Subcutaneous abdominal adipose tissue (tissue), 5 donors: Measurements from ENCODE around the gene DESI2.
A peak's percentile ranks its signal among the peaks of the same experiment; 100 is the strongest.
"Not testable (repeated sequence)": the region's sequence is repeated elsewhere in the genome, so short reads cannot be mapped to it uniquely, and the experiment has no call there.

Experiments
- H3K27ac ChIP-seq: one replicate; pipeline ENCODE4 v1.7.0; 2013; ENCODE audit warnings: low read depth, mild to moderate bottlenecking, inconsistent platforms, low read length, moderate library complexity
- H3K27me3 ChIP-seq, 5 donors: one replicate each; pipeline ENCODE4 v1.7.0; 2013; ENCODE audit warnings: low read length in 5 of 5, inconsistent platforms in 1 of 5; ENCODE audit not compliant: control insufficient read depth in 5 of 5, insufficient read depth in 4 of 5
- H3K36me3 ChIP-seq, 5 donors: one replicate each; pipeline ENCODE4 v1.7.0; 2013; ENCODE audit warnings: low read length in 5 of 5; ENCODE audit not compliant: control insufficient read depth in 5 of 5, insufficient read depth in 5 of 5
- H3K4me1 ChIP-seq, 5 donors: one replicate each; pipeline ENCODE4 v1.7.0; 2013; ENCODE audit warnings: low read length in 5 of 5, mild to moderate bottlenecking in 3 of 5, moderate library complexity in 1 of 5; ENCODE audit not compliant: control insufficient read depth in 5 of 5, insufficient read depth in 5 of 5
- H3K4me3 ChIP-seq, 5 donors: one replicate each; pipeline ENCODE4 v1.7.0; 2013; ENCODE audit warnings: low read length in 5 of 5, low read depth in 1 of 5
- H3K9ac ChIP-seq, 5 donors: one replicate each; pipeline ENCODE4 v1.7.0; 2013; ENCODE audit warnings: low read length in 5 of 5, mild to moderate bottlenecking in 4 of 5, moderate library complexity in 3 of 5
- H3K9me3 ChIP-seq, 5 donors: one replicate each; pipeline ENCODE4 v1.7.0; 2013; ENCODE audit warnings: low read length in 5 of 5; ENCODE audit not compliant: control insufficient read depth in 5 of 5
- donor health status: healthy.
- donor health status: healthy.
- donor health status: healthy.
- donor health status: healthy.
- donor health status: healthy.

DESI2 gene

GRCh38 chr1:244666672-244667418 lies 13.9 kb downstream of the DESI2 start:
- H3K27ac ChIP-seq, H3K27me3 ChIP-seq, H3K9ac ChIP-seq, H3K36me3 ChIP-seq, H3K9me3 ChIP-seq, H3K4me3 ChIP-seq: not testable (repeated sequence)
- H3K4me1 ChIP-seq = peaks cover 0 to 24% (median 13%) of the 10 kb centered on the region in 5 donors

GRCh38 chr1:244667797-244668196 lies 14.9 kb downstream of the DESI2 start:
- Histone ChIP-seq H3K27ac (no peak overlapping the region), H3K9me3 (no peaks in the 10 kb centered on the region), H3K9ac (no peak overlapping the region), H3K36me3 (peaks cover 0 to 5% (median 0%) of the 10 kb centered on the region in 5 donors), H3K4me3 (no peak overlapping the region), H3K4me1 (peaks cover 0 to 24% (median 13%) of the 10 kb centered on the region in 5 donors), H3K27me3 (no peaks in the 10 kb centered on the region)

- peaks cover 0 to 7% (median 0%) of the 10 kb centered on the region in 5 donors for H3K36me3 ChIP-seq
- peak overlapping the region in 1 of 5 donors; percentile 30 for H3K9ac ChIP-seq
- H3K4me3 ChIP-seq = no peak overlapping the region
- peak overlapping the region; percentile 28 for H3K27ac ChIP-seq
- H3K9me3 ChIP-seq = no peaks in the 10 kb centered on the region
- H3K27me3 ChIP-seq = no peaks in the 10 kb centered on the region
- H3K4me1 ChIP-seq = peaks cover 0 to 9% (median 5%) of the 10 kb centered on the region in 5 donors
These were observed 20.2 kb downstream of the DESI2 start for GRCh38 chr1:244672946-244673682.

GRCh38 chr1:244674446-244674845 lies 21.5 kb downstream of the DESI2 start:
- Histone ChIP-seq H3K27me3 (no peaks in the 10 kb centered on the region), H3K27ac (no peak overlapping the region)

GRCh38 chr1:244675167-244675566 lies 22.2 kb downstream of the DESI2 start:
- H3K36me3 ChIP-seq = peaks cover 0 to 7% (median 0%) of the 10 kb centered on the region in 5 donors
- H3K4me1 ChIP-seq = peaks cover 0 to 17% (median 13%) of the 10 kb centered on the region in 5 donors
- no peak overlapping the region for H3K4me3 ChIP-seq
- H3K9ac ChIP-seq = no peak overlapping the region
- no peaks in the 10 kb centered on the region for H3K27me3 ChIP-seq
- H3K27ac ChIP-seq = no peak overlapping the region
- H3K9me3 ChIP-seq = no peaks in the 10 kb centered on the region

More at GRCh38 chr1:244674446-244674845, 21.5 kb downstream of the DESI2 start:
- Histone ChIP-seq H3K4me3 (no peak overlapping the region), H3K9ac (no peak overlapping the region), H3K36me3 (peaks cover 0 to 7% (median 0%) of the 10 kb centered on the region in 5 donors), H3K9me3 (no peaks in the 10 kb centered on the region), H3K4me1 (peaks cover 0 to 17% (median 8%) of the 10 kb centered on the region in 5 donors)

GRCh38 chr1:244678697-244679096 lies 25.8 kb downstream of the DESI2 start:
- no peaks in the 10 kb centered on the region for H3K9me3 ChIP-seq

GRCh38 chr1:244680667-244681066 lies 27.7 kb downstream of the DESI2 start:
- no peak overlapping the region for H3K4me3 ChIP-seq
- H3K4me1 ChIP-seq = peaks cover 2 to 23% (median 9%) of the 10 kb centered on the region in 5 donors
- no peak overlapping the region for H3K27ac ChIP-seq
- H3K9me3 ChIP-seq = no peaks in the 10 kb centered on the region
- H3K27me3 ChIP-seq = no peaks in the 10 kb centered on the region
- no peaks in the 10 kb centered on the region for H3K36me3 ChIP-seq
- no peak overlapping the region for H3K9ac ChIP-seq

More at GRCh38 chr1:244678697-244679096, 25.8 kb downstream of the DESI2 start:
- H3K4me1 ChIP-seq = peaks cover 2 to 23% (median 9%) of the 10 kb centered on the region in 5 donors
- H3K27ac ChIP-seq = no peak overlapping the region
- H3K27me3 ChIP-seq = no peaks in the 10 kb centered on the region
- peaks cover 0 to 2% (median 0%) of the 10 kb centered on the region in 5 donors for H3K36me3 ChIP-seq
- H3K4me3 ChIP-seq = no peak overlapping the region
- no peak overlapping the region for H3K9ac ChIP-seq

- not testable (repeated sequence) for H3K9me3 ChIP-seq, H3K36me3 ChIP-seq, H3K4me3 ChIP-seq, H3K27ac ChIP-seq, H3K9ac ChIP-seq, H3K27me3 ChIP-seq
- peaks cover 2 to 29% (median 13%) of the 10 kb centered on the region in 5 donors for H3K4me1 ChIP-seq
These were observed 29.2 kb downstream of the DESI2 start for GRCh38 chr1:244682087-244682486.

- Histone ChIP-seq H3K36me3 (peaks cover 32 to 68% (median 50%) of the 10 kb centered on the region in 5 donors), H3K9ac (no peak overlapping the region), H3K4me1 (no peaks in the 10 kb centered on the region), H3K27ac (no peak overlapping the region), H3K27me3 (no peaks in the 10 kb centered on the region), H3K9me3 (peaks cover 0 to 4% (median 0%) of the 10 kb centered on the region in 5 donors), H3K4me3 (no peak overlapping the region)
These were observed 43.0 kb downstream of the DESI2 start for GRCh38 chr1:244695937-244696336.

GRCh38 chr1:244699741-244700140 lies 46.8 kb downstream of the DESI2 start:
- H3K36me3 ChIP-seq = peaks cover 21 to 47% (median 38%) of the 10 kb centered on the region in 5 donors
- no peaks in the 10 kb centered on the region for H3K27me3 ChIP-seq
- H3K9me3 ChIP-seq = peaks cover 0 to 4% (median 0%) of the 10 kb centered on the region in 5 donors
- H3K4me3 ChIP-seq = no peak overlapping the region
- H3K27ac ChIP-seq = no peak overlapping the region
- H3K9ac ChIP-seq = no peak overlapping the region
- H3K4me1 ChIP-seq = no peaks in the 10 kb centered on the region
